Mammary epithelial cell (primary cell): ENCODE measurements around the gene KLRF1.

ENCODE experiments used
- CTCF ChIP-seq, 2 donors: IDR thresholded peaks in 1 of 2; conservative IDR thresholded peaks in 1 of 2; 2 replicates each; pipeline ENCODE4 v1.5.1; 2011 to 2012; ENCODE audit warnings: inconsistent platforms in 2 of 2, low read length in 2 of 2, mild to moderate bottlenecking in 2 of 2, control low read depth in 1 of 2, low read depth in 1 of 2; ENCODE audit not compliant: insufficient read depth in 1 of 2; ENCODE audit errors: extremely low read depth in 1 of 2
- EZH2 ChIP-seq: IDR thresholded peaks from 2 replicates; pipeline ENCODE4 v1.6.1; 2012; ENCODE audit warnings: low read length, inconsistent platforms, borderline replicate concordance

GRCh38 chr12:9796971-9797370 lies 30.3 kb upstream of the KLRF1 start:
- TF ChIP-seq CTCF (conservative IDR thresholded peaks at IDR 0.05 in 1 of 2, IDR thresholded peaks at IDR 0.05 in 1 of 2; ENCODE audit: extremely low read depth in 1 of 2, insufficient read depth in 1 of 2, low read depth in 1 of 2, low read length in 2 of 2) (no peak), EZH2 (no peak)
